HEK293 (cell line): ENCODE data around the gene SLC29A1.
A peak's percentile ranks its signal among the peaks of the same experiment; 100 is the strongest.

Experiments used
- CTCF ChIA-PET: fragments of 350-600 bp; formaldehyde crosslinking; extraction: SDS; loops from one replicate; lab custom pipeline; 2021; ENCODE audit warnings: antibody characterized with exemption; lab: Yijun Ruan, JAX
- POLR2A ChIA-PET: fragments of 300-600 bp; formaldehyde crosslinking; extraction: SDS; loops from one replicate; lab custom pipeline; 2020; ENCODE audit warnings: antibody characterized with exemption, inconsistent platforms; lab: Yijun Ruan, JAX
- H3K27ac ChIP-seq: fragments of 200-500 bp; sonication (Bioruptor generic); 2 replicates; pipeline ENCODE4 v1.5.1; 2014; ENCODE audit warnings: low read depth, low read length, control low read depth, inconsistent platforms; ENCODE audit errors: extremely low read depth
- H3K36me3 ChIP-seq, 2 experiments: fragments of 200-500 bp in 1 of 2; sonication (Bioruptor generic) in 1 of 2; 1 replicate in 1 of 2; 2 replicates in 1 of 2; pipeline ENCODE4 v1.5.1; 2014 to 2017; ENCODE audit warnings: inconsistent platforms in 2 of 2, low read length in 2 of 2; ENCODE audit not compliant: control insufficient read depth in 2 of 2, insufficient read depth in 1 of 2
- H3K4me1 ChIP-seq: fragments of 200-500 bp; sonication (Bioruptor generic); 2 replicates; pipeline ENCODE4 v1.5.1; 2014; ENCODE audit warnings: mild to moderate bottlenecking, low read length, inconsistent platforms; ENCODE audit not compliant: control insufficient read depth, insufficient read depth
- H3K4me3 ChIP-seq: 2 replicates; pipeline ENCODE4 v1.5.1; 2011; ENCODE audit warnings: low read depth, mild to moderate bottlenecking, control low read depth, low read length, moderate library complexity
- H3K9me3 ChIP-seq: fragments of 200-500 bp; sonication (Bioruptor generic); 2 replicates; pipeline ENCODE4 v1.5.1; 2014; ENCODE audit warnings: low read depth, low read length, inconsistent platforms; ENCODE audit not compliant: control insufficient read depth, insufficient read depth
- EGR2 ChIP-seq: fragments of 450-650 bp; formaldehyde crosslinking; IDR thresholded peaks from 2 replicates; pipeline ENCODE4 v1.5.1; 2016; ENCODE audit warnings: low read depth, missing biosample characterization, missing genetic modification characterization
- GFI1B ChIP-seq: fragments of 450-650 bp; formaldehyde crosslinking; IDR thresholded peaks from 2 replicates; pipeline ENCODE4 v1.5.1; 2016; ENCODE audit warnings: missing biosample characterization, missing genetic modification characterization
- GLIS2 ChIP-seq: fragments of 450-650 bp; formaldehyde crosslinking; IDR thresholded peaks from 2 replicates; pipeline ENCODE4 v1.5.1; 2016; ENCODE audit warnings: missing biosample characterization, missing genetic modification characterization
- KLF16 ChIP-seq: fragments of 450-650 bp; formaldehyde crosslinking; IDR thresholded peaks from 2 replicates; pipeline ENCODE4 v1.5.1; 2017; ENCODE audit warnings: missing biosample characterization, missing genetic modification characterization
- SETDB1 ChIP-seq: IDR thresholded peaks from one replicate; pipeline ENCODE4 v1.6.1; 2017; ENCODE audit warnings: mild to moderate bottlenecking, low read length, moderate library complexity, mixed read lengths; ENCODE audit not compliant: insufficient read length
- TRIM28 ChIP-seq: IDR thresholded peaks from 2 replicates; pipeline ENCODE4 v1.6.1; 2011; ENCODE audit warnings: low read length, control low read depth, borderline replicate concordance
- ZBTB17 ChIP-seq: fragments of 450-650 bp; formaldehyde crosslinking; IDR thresholded peaks from 2 replicates; pipeline ENCODE4 v1.5.1; 2016; ENCODE audit warnings: missing biosample characterization, missing genetic modification characterization
- ZBTB20 ChIP-seq: fragments of 450-650 bp; formaldehyde crosslinking; IDR thresholded peaks from 2 replicates; pipeline ENCODE4 v1.5.1; 2016; ENCODE audit warnings: missing biosample characterization, missing genetic modification characterization
- ZFP3 ChIP-seq: fragments of 450-650 bp; formaldehyde crosslinking; IDR thresholded peaks from 2 replicates; pipeline ENCODE4 v1.5.1; 2016; ENCODE audit warnings: low read depth, missing biosample characterization, missing genetic modification characterization
- ZFP69B ChIP-seq: fragments of 450-650 bp; formaldehyde crosslinking; IDR thresholded peaks from 2 replicates; pipeline ENCODE4 v1.5.1; 2016; ENCODE audit warnings: missing biosample characterization, missing genetic modification characterization
- ZNF132 ChIP-seq: fragments of 450-650 bp; formaldehyde crosslinking; IDR thresholded peaks from 2 replicates; pipeline ENCODE4 v1.5.1; 2017; ENCODE audit warnings: missing biosample characterization, missing genetic modification characterization, borderline replicate concordance
- ZNF138 ChIP-seq: fragments of 450-650 bp; formaldehyde crosslinking; IDR thresholded peaks from 2 replicates; pipeline ENCODE4 v1.5.1; 2016; ENCODE audit warnings: missing biosample characterization, missing genetic modification characterization, borderline replicate concordance
- ZNF16 ChIP-seq: fragments of 450-650 bp; formaldehyde crosslinking; IDR thresholded peaks from 2 replicates; pipeline ENCODE4 v1.5.1; 2016; ENCODE audit warnings: low read depth, missing biosample characterization, missing genetic modification characterization
- ZNF174 ChIP-seq: fragments of 450-650 bp; formaldehyde crosslinking; IDR thresholded peaks from 2 replicates; pipeline ENCODE4 v1.5.0; 2017; ENCODE audit warnings: missing biosample characterization, mild to moderate bottlenecking, missing genetic modification characterization
- ZNF184 ChIP-seq: fragments of 450-650 bp; IDR thresholded peaks from 2 replicates; pipeline ENCODE4 v1.5.1; 2018; ENCODE audit warnings: missing biosample characterization, mild to moderate bottlenecking, missing genetic modification characterization
- ZNF292 ChIP-seq: fragments of 450-650 bp; formaldehyde crosslinking; IDR thresholded peaks from 2 replicates; pipeline ENCODE4 v1.5.1; 2016; ENCODE audit warnings: low read depth, missing biosample characterization, missing genetic modification characterization, borderline replicate concordance
- ZNF311 ChIP-seq: fragments of 450-650 bp; formaldehyde crosslinking; IDR thresholded peaks from 2 replicates; pipeline ENCODE4 v1.5.1; 2017; ENCODE audit warnings: missing biosample characterization, missing genetic modification characterization, borderline replicate concordance
- ZNF558 ChIP-seq: fragments of 450-650 bp; formaldehyde crosslinking; IDR thresholded peaks from 2 replicates; pipeline ENCODE4 v1.5.1; 2016; ENCODE audit warnings: missing biosample characterization, missing genetic modification characterization
- ZNF585B ChIP-seq: fragments of 450-650 bp; formaldehyde crosslinking; IDR thresholded peaks from 2 replicates; pipeline ENCODE4 v1.5.1; 2016; ENCODE audit warnings: missing biosample characterization, missing genetic modification characterization
- ZNF629 ChIP-seq: fragments of 450-650 bp; formaldehyde crosslinking; IDR thresholded peaks from 2 replicates; pipeline ENCODE4 v1.5.1; 2017; ENCODE audit warnings: missing biosample characterization, missing genetic modification characterization
- ZNF654 ChIP-seq: fragments of 450-650 bp; formaldehyde crosslinking; IDR thresholded peaks from 2 replicates; pipeline ENCODE4 v1.5.1; 2016; ENCODE audit warnings: low read depth, missing biosample characterization, missing genetic modification characterization
- ZNF677 ChIP-seq: fragments of 450-650 bp; IDR thresholded peaks from 2 replicates; pipeline ENCODE4 v1.5.0; 2018; ENCODE audit warnings: missing biosample characterization, mild to moderate bottlenecking, missing genetic modification characterization, moderate library complexity
- TF ChIP-seq, protein P1 (sequence below): fragments of 450-650 bp; formaldehyde crosslinking; IDR thresholded peaks from 2 replicates; pipeline ENCODE4 v1.5.1; 2016; ENCODE audit warnings: missing biosample characterization, missing genetic modification characterization
- TF ChIP-seq, protein P2 (sequence below): fragments of 450-650 bp; formaldehyde crosslinking; IDR thresholded peaks from 2 replicates; pipeline ENCODE4 v1.5.1; 2017; ENCODE audit warnings: missing biosample characterization, missing genetic modification characterization
- TF ChIP-seq, protein P3 (sequence below): fragments of 450-650 bp; formaldehyde crosslinking; IDR thresholded peaks from 2 replicates; pipeline ENCODE4 v1.5.1; 2016; ENCODE audit warnings: missing biosample characterization, missing genetic modification characterization

Gene SLC29A1

GRCh38 chr6:44234101-44235025 lies 11.0 kb downstream of the SLC29A1 start (continued):
- TF ChIP-seq, protein P1, sequence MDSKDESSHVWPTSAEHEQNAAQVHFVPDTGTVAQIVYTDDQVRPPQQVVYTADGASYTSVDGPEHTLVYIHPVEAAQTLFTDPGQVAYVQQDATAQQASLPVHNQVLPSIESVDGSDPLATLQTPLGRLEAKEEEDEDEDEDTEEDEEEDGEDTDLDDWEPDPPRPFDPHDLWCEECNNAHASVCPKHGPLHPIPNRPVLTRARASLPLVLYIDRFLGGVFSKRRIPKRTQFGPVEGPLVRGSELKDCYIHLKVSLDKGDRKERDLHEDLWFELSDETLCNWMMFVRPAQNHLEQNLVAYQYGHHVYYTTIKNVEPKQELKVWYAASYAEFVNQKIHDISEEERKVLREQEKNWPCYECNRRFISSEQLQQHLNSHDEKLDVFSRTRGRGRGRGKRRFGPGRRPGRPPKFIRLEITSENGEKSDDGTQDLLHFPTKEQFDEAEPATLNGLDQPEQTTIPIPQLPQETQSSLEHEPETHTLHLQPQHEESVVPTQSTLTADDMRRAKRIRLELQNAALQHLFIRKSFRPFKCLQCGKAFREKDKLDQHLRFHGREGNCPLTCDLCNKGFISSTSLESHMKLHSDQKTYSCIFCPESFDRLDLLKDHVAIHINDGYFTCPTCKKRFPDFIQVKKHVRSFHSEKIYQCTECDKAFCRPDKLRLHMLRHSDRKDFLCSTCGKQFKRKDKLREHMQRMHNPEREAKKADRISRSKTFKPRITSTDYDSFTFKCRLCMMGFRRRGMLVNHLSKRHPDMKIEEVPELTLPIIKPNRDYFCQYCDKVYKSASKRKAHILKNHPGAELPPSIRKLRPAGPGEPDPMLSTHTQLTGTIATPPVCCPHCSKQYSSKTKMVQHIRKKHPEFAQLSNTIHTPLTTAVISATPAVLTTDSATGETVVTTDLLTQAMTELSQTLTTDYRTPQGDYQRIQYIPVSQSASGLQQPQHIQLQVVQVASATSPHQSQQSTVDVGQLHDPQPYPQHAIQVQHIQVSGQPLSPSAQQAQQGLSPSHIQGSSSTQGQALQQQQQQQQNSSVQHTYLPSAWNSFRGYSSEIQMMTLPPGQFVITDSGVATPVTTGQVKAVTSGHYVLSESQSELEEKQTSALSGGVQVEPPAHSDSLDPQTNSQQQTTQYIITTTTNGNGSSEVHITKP (tag by site-specific recombination): no peak
- TF ChIP-seq ZNF585B (no peak), ZBTB20 (tag by site-specific recombination) (peak; percentile 93), ZNF174 (tag by site-specific recombination) (no peak), ZNF654 (peak; percentile 70), KLF16 (tag by site-specific recombination) (peak; percentile 61; the same call in 1 of the 2 replicates), SETDB1 (no peak)
- TF ChIP-seq, protein P2, sequence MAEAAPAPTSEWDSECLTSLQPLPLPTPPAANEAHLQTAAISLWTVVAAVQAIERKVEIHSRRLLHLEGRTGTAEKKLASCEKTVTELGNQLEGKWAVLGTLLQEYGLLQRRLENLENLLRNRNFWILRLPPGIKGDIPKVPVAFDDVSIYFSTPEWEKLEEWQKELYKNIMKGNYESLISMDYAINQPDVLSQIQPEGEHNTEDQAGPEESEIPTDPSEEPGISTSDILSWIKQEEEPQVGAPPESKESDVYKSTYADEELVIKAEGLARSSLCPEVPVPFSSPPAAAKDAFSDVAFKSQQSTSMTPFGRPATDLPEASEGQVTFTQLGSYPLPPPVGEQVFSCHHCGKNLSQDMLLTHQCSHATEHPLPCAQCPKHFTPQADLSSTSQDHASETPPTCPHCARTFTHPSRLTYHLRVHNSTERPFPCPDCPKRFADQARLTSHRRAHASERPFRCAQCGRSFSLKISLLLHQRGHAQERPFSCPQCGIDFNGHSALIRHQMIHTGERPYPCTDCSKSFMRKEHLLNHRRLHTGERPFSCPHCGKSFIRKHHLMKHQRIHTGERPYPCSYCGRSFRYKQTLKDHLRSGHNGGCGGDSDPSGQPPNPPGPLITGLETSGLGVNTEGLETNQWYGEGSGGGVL: no peak

GRCh38 chr6:44235269-44235668 lies 11.9 kb downstream of the SLC29A1 start:
- H3K9me3 ChIP-seq: no peaks in the 10 kb centered on the region
- ChIA-PET POLR2A (interaction anchor here (0.6 to 4.0 kb wide), 4 partner anchors 10 to 80 kb away, joined by 3 to 21 read pairs (median 12); partner anchors contain the start of genes HSP90AB1 and SLC29A1), CTCF (interaction anchor here (0.6 to 7.8 kb wide), 33 partner anchors 11 to 146 kb away, joined by 3 to 148 read pairs (median 5); partner anchors contain the start of genes AARS2, HSP90AB1, SLC29A1 and SLC35B2)
- no peak overlapping the region for H3K27ac ChIP-seq
- TF ChIP-seq ZNF311 (tag by site-specific recombination) (no peak), ZFP3 (tag by site-specific recombination) (no peak), ZNF132 (tag by site-specific recombination) (no peak), GFI1B (tag by site-specific recombination) (no peak), ZNF677 (no peak), ZNF585B (no peak), GLIS2 (no peak), ZNF292 (tag by site-specific recombination) (no peak), ZNF16 (tag by site-specific recombination) (no peak), ZNF184 (tag by site-specific recombination) (no peak), ZFP69B (tag by site-specific recombination) (no peak), ZNF138 (tag by site-specific recombination) (no peak), ZNF629 (tag by site-specific recombination) (no peak), ZNF558 (tag by site-specific recombination) (no peak), ZBTB17 (tag by site-specific recombination) (no peak), TRIM28 (no peak), EGR2 (tag by site-specific recombination) (no peak)
- TF ChIP-seq, protein P3, sequence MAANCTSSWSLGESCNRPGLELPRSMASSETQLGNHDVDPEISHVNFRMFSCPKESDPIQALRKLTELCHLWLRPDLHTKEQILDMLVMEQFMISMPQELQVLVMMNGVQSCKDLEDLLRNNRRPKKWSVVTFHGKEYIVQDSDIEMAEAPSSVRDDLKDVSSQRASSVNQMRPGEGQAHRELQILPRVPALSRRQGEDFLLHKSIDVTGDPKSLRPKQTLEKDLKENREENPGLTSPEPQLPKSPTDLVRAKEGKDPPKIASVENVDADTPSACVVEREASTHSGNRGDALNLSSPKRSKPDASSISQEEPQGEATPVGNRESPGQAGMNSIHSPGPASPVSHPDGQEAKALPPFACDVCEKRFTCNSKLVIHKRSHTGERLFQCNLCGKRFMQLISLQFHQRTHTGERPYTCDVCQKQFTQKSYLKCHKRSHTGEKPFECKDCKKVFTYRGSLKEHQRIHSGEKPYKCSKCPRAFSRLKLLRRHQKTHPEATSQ (tag by site-specific recombination): no peak
- peaks cover 4% of the 10 kb centered on the region; the same call in 1 of the 2 replicates for H3K4me1 ChIP-seq
- peaks cover 5 to 54% of the 10 kb centered on the region in 2 experiments; a peak in 2 of 3 replicates for H3K36me3 ChIP-seq
- H3K4me3 ChIP-seq: no peak overlapping the region
